Cardiac muscle cell (in vitro differentiated cells and primary cell): ENCODE measurements around the gene TMPRSS6. TPM values are rescaled to one million over a fixed set of nuclear protein-coding genes. Genes with fewer than 3 reads are reported as not detected.

Experiments used
- DNase-seq, 2 donors: peaks; one replicate each; pipeline versions ENCODE4 v3.0.0 to v3.0.0-alpha.2; 2010 to 2017; ENCODE audit warnings: low read depth in 1 of 2, low spot score in 1 of 2
- H3K27ac ChIP-seq: fragments of 200-600 bp; sonication (generic); 2 replicates; pipeline ENCODE4 v1.5.1; 2016
- H3K27me3 ChIP-seq: fragments of 200-600 bp; sonication (generic); 2 replicates; pipeline ENCODE4 v1.6.0; 2016; ENCODE audit warnings: control low read depth
- H3K36me3 ChIP-seq: fragments of 200-600 bp; sonication (generic); 2 replicates; pipeline ENCODE4 v1.5.1; 2016; ENCODE audit warnings: control low read depth
- H3K4me1 ChIP-seq: fragments of 200-600 bp; sonication (generic); 2 replicates; pipeline ENCODE4 v1.8.1; 2017; ENCODE audit warnings: low read depth, mild to moderate bottlenecking, mixed run types
- H3K4me3 ChIP-seq: fragments of 200-600 bp; sonication (generic); 2 replicates; pipeline ENCODE4 v1.5.1; 2016; ENCODE audit warnings: mild to moderate bottlenecking
- H3K9me3 ChIP-seq: fragments of 200-600 bp; sonication (generic); 2 replicates; pipeline ENCODE4 v1.5.1; 2017; ENCODE audit warnings: low read depth, mild to moderate bottlenecking, control low read depth
- CTCF ChIP-seq: IDR thresholded peaks from 2 replicates; pipeline ENCODE4 v1.5.1; 2012; ENCODE audit warnings: low read depth, mild to moderate bottlenecking, low read length
- polyA plus RNA-seq: library from polyadenylated mRNA; unstranded; fragments of >200 nt; fragmentation: Nextera tagmentation; extraction: Ambion mirVana; gene quantifications from 2 replicates; pipeline ENCODE4 v1.2.1, GENCODE V29; 2016
- total RNA-seq: library from RNA; depleted of rRNA; stranded (reverse); fragments of >200 nt; gene quantifications from 2 replicates; pipeline ENCODE4 v1.2.3, GENCODE V29; 2016

The TMPRSS6 gene
- total and polyA plus RNA-seq, 2 experiments from 2014 or later, result 0.11 TPM; not detected in 1

GRCh38 chr22:37154925-37155712 is 45.6 kb upstream of the TMPRSS6 start:
- H3K4me1 ChIP-seq, result no peaks in the 10 kb centered on the region
- H3K36me3 ChIP-seq, result no peaks in the 10 kb centered on the region
- TF ChIP-seq CTCF, result no peak
- no peak overlapping the region for H3K27ac ChIP-seq
- H3K4me3 ChIP-seq, result no peak overlapping the region
- no peaks in the 10 kb centered on the region for H3K9me3 ChIP-seq
- DNase-seq, result peak in 1 of 2 donors; percentile 33
- no peaks in the 10 kb centered on the region for H3K27me3 ChIP-seq

DNA sequence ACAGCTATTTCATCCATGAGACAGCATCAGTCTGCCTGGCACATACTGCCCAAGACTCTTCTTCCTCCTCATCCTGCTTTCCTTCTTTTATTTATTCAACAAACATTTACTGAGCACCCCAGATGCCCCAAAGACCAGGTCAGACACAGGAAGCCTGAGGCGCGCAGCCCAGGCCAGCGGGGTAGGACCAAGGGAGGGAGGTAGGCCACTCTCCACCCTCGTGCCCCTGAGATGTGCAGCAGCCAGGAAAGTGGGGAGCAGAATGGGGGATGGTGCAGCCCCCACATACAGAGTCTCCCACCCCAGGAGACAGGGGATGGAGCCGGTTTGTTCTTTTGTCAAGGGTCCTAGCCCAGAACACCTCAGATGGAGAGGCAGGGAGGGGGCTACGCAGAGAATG is 44.4 kb upstream of the TMPRSS6 start:
- Histone ChIP-seq H3K27me3 (no peaks in the 10 kb centered on the region), H3K9me3 (no peaks in the 10 kb centered on the region), H3K27ac (no peak overlapping the region), H3K36me3 (no peaks in the 10 kb centered on the region), H3K4me1 (no peaks in the 10 kb centered on the region), H3K4me3 (no peak overlapping the region)
- TF ChIP-seq CTCF, result no peak
- DNase-seq, result no peak

- Histone ChIP-seq H3K27ac (no peak overlapping the region), H3K4me1 (no peaks in the 10 kb centered on the region), H3K4me3 (no peak overlapping the region), H3K36me3 (no peaks in the 10 kb centered on the region), H3K27me3 (no peaks in the 10 kb centered on the region), H3K9me3 (no peaks in the 10 kb centered on the region)
- TF ChIP-seq CTCF, result no peak
- DNase-seq, result no peak
These were observed 41.9 kb upstream of the TMPRSS6 start for GRCh38 chr22:37151401-37151800.

- TF ChIP-seq CTCF, result no peak
- no peak overlapping the region for H3K4me3 ChIP-seq
- DNase-seq, result no peak
- no peaks in the 10 kb centered on the region for H3K27me3 ChIP-seq
- no peaks in the 10 kb centered on the region for H3K36me3 ChIP-seq
- H3K9me3 ChIP-seq, result no peaks in the 10 kb centered on the region
- H3K27ac ChIP-seq, result no peak overlapping the region
- H3K4me1 ChIP-seq, result no peaks in the 10 kb centered on the region
These were observed 41.2 kb upstream of the TMPRSS6 start for GRCh38 chr22:37150701-37151100.

GRCh38 chr22:37148742-37149665 is 39.5 kb upstream of the TMPRSS6 start:
- H3K9me3 ChIP-seq, result no peaks in the 10 kb centered on the region
- DNase-seq, result no peak
- H3K27ac ChIP-seq, result no peak overlapping the region
- no peaks in the 10 kb centered on the region for H3K27me3 ChIP-seq
- no peaks in the 10 kb centered on the region for H3K4me1 ChIP-seq
- no peak for TF ChIP-seq CTCF
- no peaks in the 10 kb centered on the region for H3K36me3 ChIP-seq
- H3K4me3 ChIP-seq, result no peak overlapping the region
